Measurements from ENCODE around the gene ENO4. TPM values are rescaled to one million over a fixed set of nuclear protein-coding genes. Genes with fewer than 3 reads are reported as not detected.

The ENO4 gene
- total RNA-seq, 1 donor from 2014 or later: not detected

DNA sequence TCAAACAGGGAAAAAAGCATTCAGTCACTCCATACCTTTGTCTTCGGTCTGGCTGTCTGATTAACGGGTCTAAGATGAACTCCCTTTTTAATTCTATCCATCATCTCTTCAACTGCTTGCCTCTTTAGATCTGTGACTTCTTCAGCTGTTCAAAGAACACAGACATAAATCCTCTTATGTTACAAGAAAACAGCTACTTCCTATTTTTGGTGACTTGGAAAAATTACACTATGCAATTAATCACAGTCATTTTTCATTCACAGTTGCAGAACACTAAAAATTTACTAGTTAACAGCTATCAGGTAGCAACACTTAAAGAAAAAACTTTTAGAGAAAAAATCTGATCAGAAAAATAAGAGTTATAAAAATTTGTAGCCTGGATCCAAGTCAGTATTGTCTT is 66.0 kb downstream of the ENO4 start:
- H3K27me3 Mint-ChIP-seq (ENCODE audit: low read depth): no peaks in the 10 kb centered on the region
- DNase-seq (ENCODE audit: low spot score): no peak

DNA sequence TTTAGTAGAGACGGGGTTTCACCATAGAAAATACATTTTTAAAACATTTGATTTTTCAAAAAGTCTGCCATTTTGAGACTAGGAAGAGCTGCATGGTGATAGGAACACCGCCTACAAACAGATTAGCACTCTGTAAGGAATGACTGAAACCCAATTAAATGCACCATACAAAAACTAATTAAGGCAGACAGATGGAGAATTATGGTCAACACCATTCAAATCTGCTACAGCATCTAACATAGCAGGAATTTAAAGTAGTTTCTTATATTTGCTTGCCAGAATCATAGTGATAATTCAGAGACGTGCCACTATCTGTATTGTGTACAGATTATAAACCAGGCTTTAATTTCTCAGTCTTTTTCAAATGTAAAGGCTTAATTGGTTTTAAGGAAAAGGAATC is 68.2 kb downstream of the ENO4 start:
- no peak overlapping the region for H3K27ac Mint-ChIP-seq
- H3K4me1 Mint-ChIP-seq (ENCODE audit: low read depth): no peaks in the 10 kb centered on the region
- no peaks in the 10 kb centered on the region for H3K36me3 Mint-ChIP-seq (ENCODE audit: low read depth)
- DNase-seq (ENCODE audit: low spot score): no peak
- intact Hi-C loops (cut with micrococcal nuclease): no loop called here
- H3K9me3 Mint-ChIP-seq: no peaks in the 10 kb centered on the region
- no peaks in the 10 kb centered on the region for H3K27me3 Mint-ChIP-seq (ENCODE audit: low read depth)
- no peak overlapping the region for H3K4me3 Mint-ChIP-seq (ENCODE audit: low read depth)

More for the DNA sequence above, 66.0 kb downstream of the ENO4 start:
- Mint-ChIP-seq H3K27ac (no peak overlapping the region), H3K4me1 (ENCODE audit: low read depth) (no peaks in the 10 kb centered on the region), H3K9me3 (no peaks in the 10 kb centered on the region), H3K4me3 (ENCODE audit: low read depth) (no peak overlapping the region), H3K36me3 (ENCODE audit: low read depth) (no peaks in the 10 kb centered on the region)
- intact Hi-C loops (cut with micrococcal nuclease): no loop called here

DNA sequence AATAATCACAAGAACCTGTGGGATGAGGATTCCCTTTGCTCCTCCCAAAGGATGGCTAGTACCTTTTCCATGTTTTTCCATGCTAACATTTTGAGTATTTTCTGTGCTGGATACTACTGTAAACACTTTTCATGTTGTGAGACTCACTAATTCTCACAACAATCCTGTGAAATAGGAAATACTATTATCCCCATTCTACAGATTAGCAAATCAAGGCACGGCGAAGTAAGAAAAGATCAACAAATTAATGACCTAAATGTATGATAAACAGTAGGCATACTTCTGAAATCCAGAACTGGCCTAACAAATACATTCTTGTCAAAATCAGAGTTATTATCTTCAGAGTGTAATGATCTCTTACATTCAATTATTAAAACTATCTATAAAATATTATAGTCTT is 69.3 kb downstream of the ENO4 start:
- Mint-ChIP-seq H3K36me3 (ENCODE audit: low read depth) (no peaks in the 10 kb centered on the region), H3K9me3 (no peaks in the 10 kb centered on the region), H3K27ac (no peak overlapping the region), H3K27me3 (ENCODE audit: low read depth) (no peaks in the 10 kb centered on the region), H3K4me1 (ENCODE audit: low read depth) (no peaks in the 10 kb centered on the region), H3K4me3 (ENCODE audit: low read depth) (no peak overlapping the region)
- intact Hi-C loops (cut with micrococcal nuclease): no loop called here
- no peak for DNase-seq (ENCODE audit: low spot score)

DNA sequence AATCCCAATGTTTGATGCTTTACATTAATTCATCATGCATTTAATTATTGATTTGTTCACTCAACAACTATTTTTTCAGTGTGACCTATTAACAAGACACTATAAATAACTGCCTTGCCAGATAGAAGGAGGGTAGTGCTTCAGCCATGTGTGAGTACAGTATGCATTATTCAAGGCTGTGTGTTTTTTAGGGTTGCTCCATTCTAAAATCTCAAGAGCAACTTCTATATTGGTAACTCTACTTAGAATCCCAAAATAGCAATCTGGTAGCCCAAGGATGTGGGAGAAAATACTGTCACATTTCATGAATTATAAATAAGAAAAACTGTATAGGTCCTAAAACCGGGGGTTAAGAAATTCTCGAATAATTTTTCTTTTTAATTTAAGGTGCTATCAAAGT is 69.9 kb downstream of the ENO4 start:
- intact Hi-C loops (cut with micrococcal nuclease): no loop called here
- Mint-ChIP-seq H3K4me1 (ENCODE audit: low read depth) (no peaks in the 10 kb centered on the region), H3K27me3 (ENCODE audit: low read depth) (no peaks in the 10 kb centered on the region), H3K9me3 (no peaks in the 10 kb centered on the region), H3K27ac (no peak overlapping the region), H3K36me3 (ENCODE audit: low read depth) (no peaks in the 10 kb centered on the region), H3K4me3 (ENCODE audit: low read depth) (no peak overlapping the region)
- DNase-seq (ENCODE audit: low spot score): no peak

DNA sequence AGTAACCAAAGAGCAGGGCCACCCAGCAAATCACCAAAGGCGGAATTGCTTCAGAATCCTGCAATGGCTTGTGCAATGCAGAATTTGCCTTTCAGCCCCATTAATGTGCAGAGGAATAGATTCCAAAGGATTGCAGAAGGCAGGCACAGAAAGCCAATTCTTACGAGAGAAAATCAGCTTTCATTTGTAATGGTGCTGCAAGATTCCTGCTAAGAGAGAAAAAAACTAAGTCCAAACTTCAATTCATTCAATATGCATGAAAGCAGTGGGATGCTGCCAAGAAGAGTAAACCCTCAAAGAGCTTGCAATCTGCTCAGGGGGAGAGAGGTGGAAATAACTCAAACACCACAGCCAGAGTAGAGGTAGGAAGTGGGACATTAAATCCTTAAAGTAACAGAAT is 70.4 kb downstream of the ENO4 start:
- no peaks in the 10 kb centered on the region for H3K9me3 Mint-ChIP-seq
- H3K36me3 Mint-ChIP-seq (ENCODE audit: low read depth): no peaks in the 10 kb centered on the region
- no peaks in the 10 kb centered on the region for H3K27me3 Mint-ChIP-seq (ENCODE audit: low read depth)
- H3K4me1 Mint-ChIP-seq (ENCODE audit: low read depth): no peaks in the 10 kb centered on the region
- no peak overlapping the region for H3K4me3 Mint-ChIP-seq (ENCODE audit: low read depth)
- no peak overlapping the region for H3K27ac Mint-ChIP-seq
- no peak for DNase-seq (ENCODE audit: low spot score)
- intact Hi-C loops (cut with micrococcal nuclease): no loop called here

DNA sequence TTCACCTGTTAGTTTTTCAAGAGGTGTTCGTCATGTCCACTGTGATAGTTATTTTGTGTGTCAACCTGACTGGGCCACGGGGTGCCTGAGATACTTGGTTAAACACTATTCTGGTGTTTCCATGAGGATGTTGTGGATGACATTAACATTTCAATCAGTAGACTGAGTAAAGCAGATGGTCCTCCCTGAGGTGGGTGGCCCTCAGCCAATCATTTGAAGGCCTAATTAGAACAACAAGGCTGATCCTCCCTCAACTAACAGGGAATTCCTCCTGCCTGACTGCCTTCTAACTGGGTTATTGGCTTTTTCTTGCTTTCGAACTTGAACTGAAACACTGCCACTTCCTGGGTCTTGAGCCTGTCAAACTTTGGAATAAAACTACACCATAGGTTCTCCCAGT is 75.8 kb downstream of the ENO4 start:
- Mint-ChIP-seq H3K4me1 (ENCODE audit: low read depth) (no peaks in the 10 kb centered on the region), H3K27ac (no peak overlapping the region), H3K27me3 (ENCODE audit: low read depth) (no peaks in the 10 kb centered on the region), H3K9me3 (no peaks in the 10 kb centered on the region), H3K4me3 (ENCODE audit: low read depth) (no peak overlapping the region), H3K36me3 (ENCODE audit: low read depth) (no peaks in the 10 kb centered on the region)
- DNase-seq (ENCODE audit: low spot score): no peak
- intact Hi-C loops (cut with micrococcal nuclease): no loop called here

DNA sequence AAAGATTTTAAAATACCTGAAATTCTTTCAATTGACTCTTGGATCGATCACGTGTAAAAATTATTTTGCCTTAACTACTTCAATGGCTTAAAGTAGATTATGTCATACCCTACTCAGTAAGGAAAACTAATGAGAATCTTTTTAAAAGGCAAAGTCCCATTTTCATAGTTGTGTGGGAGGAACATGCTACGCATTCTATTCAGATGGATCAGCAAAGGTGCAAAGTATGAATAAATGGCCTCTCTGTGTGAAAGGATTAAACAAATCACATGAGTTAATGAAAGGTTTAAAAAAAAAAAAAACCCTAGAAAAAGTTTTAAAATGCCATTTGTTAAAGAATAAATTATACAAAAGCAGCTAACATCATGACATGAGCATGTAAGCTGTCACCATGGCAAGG is 77.1 kb downstream of the ENO4 start:
- no peaks in the 10 kb centered on the region for H3K9me3 Mint-ChIP-seq
- intact Hi-C loops (cut with micrococcal nuclease): no loop called here
- H3K36me3 Mint-ChIP-seq (ENCODE audit: low read depth): no peaks in the 10 kb centered on the region
- no peak overlapping the region for H3K27ac Mint-ChIP-seq
- DNase-seq (ENCODE audit: low spot score): no peak
- H3K4me3 Mint-ChIP-seq (ENCODE audit: low read depth): no peak overlapping the region
- H3K27me3 Mint-ChIP-seq (ENCODE audit: low read depth): no peaks in the 10 kb centered on the region
- H3K4me1 Mint-ChIP-seq (ENCODE audit: low read depth): no peaks in the 10 kb centered on the region

DNA sequence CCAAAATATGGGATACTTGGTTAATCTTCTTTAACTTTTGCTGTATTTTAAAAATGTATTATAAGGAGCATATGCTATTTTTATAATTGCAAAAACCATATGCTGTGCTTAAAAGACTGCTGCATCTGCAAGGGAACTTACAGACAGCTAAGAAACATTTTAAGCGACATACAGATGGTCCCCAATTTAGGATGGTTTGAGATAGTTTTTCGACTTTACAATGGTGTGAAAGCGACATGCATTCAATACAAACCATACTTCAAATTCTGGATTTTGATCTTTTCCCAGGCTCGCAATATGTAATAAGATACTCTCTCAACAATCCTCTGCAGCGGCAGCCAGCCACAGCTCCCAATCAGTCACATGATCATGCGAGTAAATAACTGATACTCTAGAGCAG is 82.5 kb downstream of the ENO4 start:
- Mint-ChIP-seq H3K27ac (no peak overlapping the region), H3K36me3 (ENCODE audit: low read depth) (no peaks in the 10 kb centered on the region), H3K9me3 (no peaks in the 10 kb centered on the region), H3K27me3 (ENCODE audit: low read depth) (no peaks in the 10 kb centered on the region), H3K4me3 (ENCODE audit: low read depth) (no peak overlapping the region), H3K4me1 (ENCODE audit: low read depth) (no peaks in the 10 kb centered on the region)
- intact Hi-C loops (cut with micrococcal nuclease): no loop called here
- no peak for DNase-seq (ENCODE audit: low spot score)

Other genes starting within 250 kb of the ENO4 start
- gene PNLIPRP2, start 228.5 kb upstream of the ENO4 start, total RNA-seq: not detected in 2 replicates
- gene HSPA12A, start 106.9 kb upstream of the ENO4 start, total RNA-seq: 0.46 and 0.64 TPM in 2 replicates
- not detected in 2 replicates for gene SHTN1, start 155.7 kb downstream of the ENO4 start, total RNA-seq

Measured in activated T-helper 2 cell treated with anti-CD3 and anti-CD28 coated beads, Interferon-gamma antibody, Interleukin-2, Interleukin-4, amounts not matched to agents 10 μg/mL and 5 μg/mL and 100 μg/mL, durations not matched to agents 14 hours and 24 hours and 36 hours (primary cell).